Tibial artery (tissue), 4 donors: Measurements from ENCODE around the gene SERGEF.

Experiments used
- DNase-seq, 2 donors: peaks; one replicate each; pipeline ENCODE4 v3.0.0-alpha.2; 2019
- H3K27ac ChIP-seq, 2 donors: fragments of 200-600 bp; sonication (generic) in 1 of 2; 1 replicate in 1 of 2; 2 replicates in 1 of 2; pipeline ENCODE4 v1.5.1; 2018 to 2019; ENCODE audit warnings: mild to moderate bottlenecking in 1 of 2
- H3K27me3 ChIP-seq, 2 donors: fragments of 200-600 bp; sonication (generic) in 1 of 2; one replicate each; pipeline versions ENCODE4 v1.5.1 to v1.6.0; 2016 to 2019
- H3K36me3 ChIP-seq, 3 donors: fragments of 200-600 bp; sonication (generic) in 2 of 3; one replicate each; pipeline ENCODE4 v1.5.1; 2016 to 2019; ENCODE audit warnings: mild to moderate bottlenecking in 2 of 3
- H3K4me1 ChIP-seq, 4 donors: fragments of 200-600 bp; sonication (generic) in 2 of 4; 1 replicate in 3 of 4; 2 replicates in 1 of 4; pipeline ENCODE4 v1.5.1; 2016 to 2019
- H3K4me3 ChIP-seq, 2 donors: fragments of 200-600 bp; sonication (generic) in 1 of 2; 1 replicate in 1 of 2; 2 replicates in 1 of 2; pipeline ENCODE4 v1.5.1; 2018 to 2019; ENCODE audit warnings: mild to moderate bottlenecking in 2 of 2
- H3K9me3 ChIP-seq, 3 donors: fragments of 200-600 bp; sonication (generic) in 1 of 3; one replicate each; pipeline ENCODE4 v1.5.1; 2016 to 2019
- CTCF ChIP-seq, 2 experiments: fragments of 200-600 bp in 1 of 2; fragments of 450-650 bp in 1 of 2; IDR thresholded peaks; one replicate each; pipeline ENCODE4 v1.5.1; 2017 to 2019; ENCODE audit warnings: antibody characterized with exemption in 2 of 2, mild to moderate bottlenecking in 1 of 2, moderate library complexity in 1 of 2
- intact Hi-C: fragments of 100-400 bp; cut with DNase I; formaldehyde crosslinking; loops from one replicate; pipeline ENCODE4 v1.15.0; 2023; ENCODE audit warnings: low total_unique reads

The SERGEF gene

GRCh38 chr11:17753641-17754040 is 259.2 kb downstream of the SERGEF start:
- no peaks in the 10 kb centered on the region for H3K36me3 ChIP-seq
- H3K27me3 ChIP-seq: peaks cover 0 to 9% of the 10 kb centered on the region in 2 donors
- intact Hi-C loops: no loop called here
- TF ChIP-seq CTCF (IDR thresholded peaks at IDR 0.05): no peak
- peaks cover 0 to 5% (median 2%) of the 10 kb centered on the region in 3 donors for H3K9me3 ChIP-seq
- H3K27ac ChIP-seq: no peak overlapping the region
- no peak overlapping the region for H3K4me3 ChIP-seq
- H3K4me1 ChIP-seq: no peaks in the 10 kb centered on the region
- no peak for DNase-seq

- H3K4me1 ChIP-seq: no peaks in the 10 kb centered on the region
- intact Hi-C loops: no loop called here
- no peak for TF ChIP-seq CTCF (IDR thresholded peaks at IDR 0.05)
- H3K4me3 ChIP-seq: no peak overlapping the region
- DNase-seq: no peak
- H3K27me3 ChIP-seq: peaks cover 0 to 11% of the 10 kb centered on the region in 2 donors
- H3K36me3 ChIP-seq: no peaks in the 10 kb centered on the region
- H3K27ac ChIP-seq: no peak overlapping the region
- H3K9me3 ChIP-seq: no peaks in the 10 kb centered on the region
Measured at GRCh38 chr11:17753153-17753552, 259.7 kb downstream of the SERGEF start.

GRCh38 chr11:17752144-17752543 is 260.7 kb downstream of the SERGEF start:
- Histone ChIP-seq H3K4me3 (no peak overlapping the region), H3K4me1 (no peaks in the 10 kb centered on the region), H3K9me3 (no peaks in the 10 kb centered on the region), H3K27ac (no peak overlapping the region), H3K27me3 (peaks cover 0 to 21% of the 10 kb centered on the region in 2 donors), H3K36me3 (no peaks in the 10 kb centered on the region)
- TF ChIP-seq CTCF (IDR thresholded peaks at IDR 0.05): no peak
- DNase-seq: no peak
- intact Hi-C loops: no loop called here

- Histone ChIP-seq H3K4me3 (no peak overlapping the region), H3K4me1 (no peaks in the 10 kb centered on the region), H3K27ac (no peak overlapping the region), H3K27me3 (peaks cover 0 to 27% of the 10 kb centered on the region in 2 donors), H3K9me3 (no peaks in the 10 kb centered on the region), H3K36me3 (no peaks in the 10 kb centered on the region)
- TF ChIP-seq CTCF (IDR thresholded peaks at IDR 0.05): no peak
- DNase-seq: no peak
- intact Hi-C loops: no loop called here
Measured at GRCh38 chr11:17751558-17751957, 261.3 kb downstream of the SERGEF start.

- DNase-seq: no peak
- Histone ChIP-seq H3K4me1 (no peaks in the 10 kb centered on the region), H3K4me3 (no peak overlapping the region), H3K27me3 (peaks cover 0 to 35% of the 10 kb centered on the region in 2 donors), H3K27ac (no peak overlapping the region), H3K36me3 (no peaks in the 10 kb centered on the region), H3K9me3 (no peaks in the 10 kb centered on the region)
- TF ChIP-seq CTCF (IDR thresholded peaks at IDR 0.05): no peak
- intact Hi-C loops: no loop called here
Measured at GRCh38 chr11:17750801-17751165, 262.1 kb downstream of the SERGEF start.
